ENCODE results near the gene GPR61.

Gene GPR61

DNA sequence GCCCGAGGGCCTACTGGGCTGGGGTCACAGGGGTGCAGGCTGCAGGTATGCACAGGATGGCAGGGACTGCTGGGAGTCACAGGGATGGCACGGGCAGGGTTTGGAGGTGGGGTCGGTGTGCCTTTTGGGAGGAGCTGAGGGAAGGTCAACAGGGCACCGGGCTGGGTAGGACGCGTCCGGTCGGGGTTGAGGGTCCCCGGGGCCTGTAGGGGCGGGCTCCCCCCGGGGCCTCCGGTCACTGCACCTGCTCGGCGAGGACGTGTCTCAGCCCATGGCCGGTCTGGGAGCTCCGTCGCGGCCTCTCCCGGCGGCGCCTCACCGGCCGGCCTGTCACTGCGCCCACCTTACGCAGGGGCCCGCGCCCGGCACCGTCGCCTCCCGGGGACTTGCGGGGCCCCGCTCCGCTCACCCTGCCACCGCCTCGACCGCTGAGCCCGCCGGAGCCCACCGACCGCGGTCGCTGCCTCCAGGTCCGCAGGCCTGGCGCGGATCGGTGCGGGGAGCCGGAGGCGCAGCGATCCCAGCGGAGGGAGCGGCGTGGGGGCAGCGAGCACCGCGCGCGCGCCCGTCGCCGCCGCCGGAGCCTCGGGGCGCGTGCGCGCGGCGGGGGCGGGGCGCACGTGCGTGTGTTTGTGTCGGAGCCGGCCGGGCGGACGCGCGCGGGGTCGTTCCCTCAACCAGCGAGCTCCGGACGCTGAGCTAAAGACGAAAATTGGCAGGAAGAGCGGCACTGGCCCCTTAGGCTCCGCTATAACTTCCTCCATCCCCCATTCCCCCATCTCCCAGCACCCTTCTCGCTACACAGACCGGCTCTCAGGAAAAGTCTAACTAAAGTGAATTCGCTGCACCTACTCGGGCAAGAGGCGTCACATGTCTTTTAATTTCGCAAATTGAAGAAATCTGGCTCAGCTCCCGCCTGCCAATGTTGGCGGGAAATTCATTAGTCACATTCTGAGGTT lies 30.2 kb upstream of the GPR61 start, which contains the start of gene AMIGO1:
Gene AMIGO1 (minus strand): TSS at position 552 of the 959 bp plus-strand sequence. CDS start 815 bp downstream, outside the sequence.
- DNase-seq: peak; percentile 30

DNA sequence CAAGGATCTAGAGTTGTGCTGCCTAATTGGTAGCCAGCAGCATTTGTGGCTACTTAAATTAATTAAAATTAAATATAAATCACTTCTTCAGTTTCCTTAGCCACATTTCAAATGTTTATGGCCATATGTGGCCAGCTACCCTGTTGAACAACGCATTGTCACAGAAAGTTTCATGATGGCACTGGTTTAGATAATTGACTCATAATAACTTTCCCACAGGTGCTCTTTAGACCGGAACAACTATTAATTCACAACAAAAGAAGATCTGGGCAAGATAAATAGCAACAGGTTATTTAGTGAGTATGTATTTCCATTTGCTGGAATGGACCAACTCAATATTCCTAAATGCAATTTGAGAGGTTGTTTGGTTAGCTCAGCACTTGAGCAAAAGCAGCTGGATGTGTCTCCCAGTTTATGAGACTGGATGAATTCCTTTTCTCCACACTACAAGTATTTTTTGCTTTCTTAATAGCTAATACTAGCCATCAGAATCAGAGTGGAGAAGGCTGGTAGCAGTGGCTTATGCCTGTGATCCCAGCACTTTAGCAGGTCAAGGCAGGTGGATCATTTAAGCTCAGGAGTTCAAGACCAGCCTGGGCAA lies 26.5 kb upstream of the GPR61 start:
- no peak for DNase-seq

DNA sequence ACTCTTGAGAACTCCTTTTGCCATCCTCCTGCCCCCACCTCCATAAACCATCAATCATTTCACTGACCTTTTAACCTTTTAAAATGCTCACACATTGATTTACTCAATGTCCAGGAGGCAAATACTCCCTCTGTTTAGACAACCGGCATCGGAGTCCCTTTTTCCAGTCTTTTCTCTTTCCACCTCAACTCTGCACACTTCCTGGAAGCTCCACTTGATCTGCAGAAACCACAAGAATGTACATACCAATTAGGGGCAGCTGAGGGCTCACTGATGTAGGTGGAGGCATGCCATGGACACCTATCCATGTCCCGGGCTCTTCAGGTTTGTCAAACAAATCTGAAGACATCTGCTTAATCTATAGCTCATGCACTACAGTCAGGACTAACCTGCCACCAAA lies 24.8 kb upstream of the GPR61 start:
- no peak for DNase-seq

DNA sequence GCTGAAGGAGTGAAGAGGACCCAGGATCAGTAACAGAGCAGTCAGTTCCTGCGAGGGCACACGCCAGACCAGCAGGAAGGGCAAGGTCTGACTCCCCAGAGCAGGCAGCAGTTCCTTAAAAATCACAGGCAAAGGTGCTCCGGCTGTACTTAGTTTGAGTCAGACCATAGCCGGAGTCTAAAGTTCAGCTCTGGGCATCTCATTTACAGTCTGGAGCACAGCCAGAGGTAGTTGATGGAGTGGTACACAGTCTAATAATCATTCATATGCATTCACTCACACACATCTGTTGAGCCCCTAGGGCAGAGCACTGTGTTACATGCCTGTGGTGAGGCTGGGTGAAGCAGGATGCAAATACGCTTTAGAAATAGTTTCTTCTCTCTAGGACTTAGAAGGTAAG lies 22.8 kb upstream of the GPR61 start:
- DNase-seq: peak; percentile 65

DNA sequence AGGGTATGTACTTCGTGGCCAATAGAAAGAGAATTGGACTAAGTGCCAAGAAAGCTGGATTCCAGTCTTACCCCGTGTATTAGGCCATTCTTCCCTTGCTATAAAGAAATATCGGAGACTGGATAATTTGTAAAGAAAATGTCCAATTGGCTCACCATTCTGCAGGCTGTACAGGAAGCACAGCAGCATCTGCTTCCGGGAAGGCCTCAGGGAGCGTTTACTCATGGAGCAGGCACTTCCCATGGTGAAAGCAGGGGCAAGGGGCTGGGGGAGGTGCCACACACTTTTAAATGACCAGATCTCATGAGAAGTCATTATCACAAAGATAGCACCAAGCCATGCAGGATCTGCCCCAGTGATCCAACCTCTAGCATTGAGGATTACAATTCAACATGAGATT lies 22.3 kb upstream of the GPR61 start:
- DNase-seq: no peak

DNA sequence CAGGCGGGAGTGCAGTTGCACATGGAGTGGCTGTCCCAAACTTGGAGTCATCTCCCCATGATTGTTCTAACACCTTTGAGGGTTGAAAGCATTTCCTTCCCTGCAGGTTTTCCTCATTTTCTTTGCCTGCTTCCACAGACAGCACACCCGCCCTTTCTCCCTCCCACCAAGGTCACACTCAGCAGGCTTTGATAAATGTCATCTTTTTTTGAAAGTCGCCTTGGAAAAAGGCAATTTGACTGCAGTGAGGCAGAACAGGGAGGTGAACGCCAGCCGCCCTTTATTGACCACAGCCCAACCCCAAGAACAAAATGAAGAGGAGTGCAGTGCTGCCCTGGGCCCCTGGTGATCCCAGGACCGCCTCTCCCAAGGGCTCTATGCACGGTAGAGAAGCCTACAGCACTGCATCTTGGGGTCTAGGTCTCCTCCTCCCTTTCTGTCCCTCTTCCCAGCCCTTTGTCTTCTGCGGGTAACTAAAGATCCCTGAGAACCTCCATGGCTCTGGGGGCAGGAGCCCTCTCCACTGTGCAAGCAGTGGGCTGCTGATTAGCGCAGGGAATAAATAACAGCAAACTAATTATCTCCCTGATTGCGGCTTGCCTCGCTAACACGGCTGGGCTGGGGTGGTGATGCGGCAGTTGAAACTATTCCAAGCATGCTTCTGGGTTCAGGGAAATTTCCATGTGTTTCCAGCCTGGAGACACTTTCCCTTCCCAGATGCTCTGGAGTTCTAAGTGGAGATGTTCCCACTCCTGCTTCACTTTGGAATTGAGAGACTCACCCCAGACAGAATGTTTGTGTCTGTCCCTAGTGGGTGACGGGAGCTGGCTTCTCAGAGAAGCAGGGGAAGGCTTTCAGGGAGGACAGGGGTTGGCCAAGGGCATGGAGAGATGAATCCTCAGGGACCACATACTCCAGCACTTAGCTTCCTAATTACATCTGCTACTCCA lies 18.4 kb upstream of the GPR61 start:
- no peak for DNase-seq

DNA sequence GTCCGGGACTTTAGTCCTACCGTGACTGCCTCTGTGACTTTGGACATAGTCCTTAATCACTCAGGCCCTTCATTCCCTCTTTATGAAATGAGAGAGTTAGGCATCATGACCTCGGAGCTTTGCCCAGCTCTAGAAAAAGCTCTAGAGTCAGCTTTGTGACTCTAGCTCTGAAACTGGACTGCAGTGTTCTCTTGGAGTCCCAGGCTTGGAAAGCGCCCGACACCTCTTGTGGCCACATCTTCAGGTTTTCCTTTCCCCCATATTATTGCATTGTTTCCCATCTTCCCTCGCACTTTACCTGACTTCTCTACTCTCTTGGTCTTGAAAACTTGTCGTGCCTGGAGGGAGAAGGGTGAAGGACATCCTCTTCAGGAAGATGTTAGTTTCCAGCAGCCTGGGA lies 17.6 kb upstream of the GPR61 start:
- DNase-seq: no peak

DNA sequence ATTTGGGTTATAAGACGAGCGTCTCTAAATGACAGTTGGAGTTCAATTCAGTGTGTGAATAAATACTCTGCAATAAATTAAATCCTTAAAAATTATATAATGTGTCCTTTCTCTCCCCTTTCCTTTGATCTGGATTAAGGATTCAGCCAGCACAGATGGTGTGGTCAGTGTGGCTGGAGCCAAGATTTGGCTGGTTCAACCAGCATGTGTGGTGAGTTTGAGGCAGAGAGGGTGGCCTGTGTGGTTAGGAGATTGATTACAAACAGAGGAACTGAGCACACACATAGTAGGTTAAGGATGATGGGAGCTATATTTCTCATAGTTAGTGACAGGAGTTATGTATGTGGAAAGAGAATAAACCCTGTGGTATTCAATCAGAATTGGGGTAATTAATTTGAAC lies 16.0 kb upstream of the GPR61 start:
- peak; percentile 34 for DNase-seq

DNA sequence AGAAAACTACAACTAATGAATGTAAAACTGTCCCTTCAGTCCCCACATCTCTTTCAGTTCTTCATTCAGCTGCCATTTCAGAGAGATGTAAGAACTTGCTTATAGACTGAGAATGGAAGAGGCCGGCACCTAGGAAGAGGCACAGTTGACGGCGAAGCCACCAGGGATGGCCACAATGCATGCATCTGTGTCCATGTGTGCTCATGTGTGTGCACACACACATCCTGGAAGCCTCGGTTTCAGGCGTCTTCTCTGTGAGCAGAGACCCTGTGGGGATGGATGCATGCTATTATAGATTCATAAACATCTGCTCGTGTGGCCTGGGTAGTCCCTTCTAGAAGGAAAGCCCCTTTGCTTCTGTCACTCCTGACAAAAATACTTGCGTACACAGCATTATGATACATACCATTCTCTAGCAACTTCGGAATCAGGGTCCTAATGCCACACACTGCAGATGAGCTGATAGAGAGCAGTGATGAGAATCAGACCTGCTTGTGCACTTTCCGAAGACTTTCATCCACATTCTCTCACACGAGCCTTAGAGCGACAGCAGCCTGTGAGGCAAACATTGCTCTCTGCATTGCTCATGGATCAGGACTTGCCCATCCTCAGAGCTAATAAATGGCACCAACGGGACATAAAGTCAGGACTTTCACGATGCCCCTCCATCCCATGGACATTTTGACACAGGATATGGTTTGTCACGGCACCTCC lies 12.4 kb upstream of the GPR61 start:
- no peak for DNase-seq

DNA sequence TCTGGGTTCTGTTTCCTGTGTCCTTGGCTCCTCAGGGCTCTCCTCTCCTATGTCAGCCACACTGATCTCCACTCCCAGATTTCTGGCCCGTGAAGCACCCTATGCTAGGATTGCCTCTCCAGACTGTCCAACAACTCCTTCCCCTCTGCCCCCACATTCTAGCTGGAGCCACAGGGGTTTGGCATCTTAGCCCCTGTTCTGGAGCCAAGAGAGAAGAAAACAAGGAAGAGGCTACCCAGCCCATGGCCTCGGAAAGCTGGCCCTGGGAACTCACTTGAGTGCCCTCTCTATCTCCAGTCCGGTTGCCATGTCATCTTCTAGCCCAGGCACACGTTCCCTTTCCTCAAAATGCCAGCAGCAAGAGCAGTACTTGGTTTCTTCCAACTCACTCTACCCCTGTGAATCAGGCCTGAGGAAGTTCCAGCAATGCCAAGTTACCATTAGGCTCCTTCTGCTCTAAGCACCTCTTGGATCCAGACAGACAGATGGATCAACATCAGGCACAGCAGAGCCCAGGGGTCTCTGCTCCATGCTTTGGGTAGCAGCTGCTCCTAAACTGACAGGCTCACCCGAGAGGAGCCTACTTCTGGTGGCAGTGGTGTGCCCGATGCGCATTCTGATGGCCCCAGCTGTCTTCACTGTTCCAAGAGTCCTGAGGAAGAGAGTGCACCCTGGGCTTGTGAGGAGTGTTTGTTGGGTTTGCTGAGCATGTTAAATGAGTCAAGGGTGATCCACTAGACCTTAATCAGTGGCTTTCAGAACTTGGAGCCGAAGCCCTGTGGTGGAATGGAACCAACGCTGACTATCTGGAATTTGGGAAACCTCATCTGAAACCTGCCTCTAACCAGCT lies 11.6 kb upstream of the GPR61 start:
- no peak for DNase-seq

DNA sequence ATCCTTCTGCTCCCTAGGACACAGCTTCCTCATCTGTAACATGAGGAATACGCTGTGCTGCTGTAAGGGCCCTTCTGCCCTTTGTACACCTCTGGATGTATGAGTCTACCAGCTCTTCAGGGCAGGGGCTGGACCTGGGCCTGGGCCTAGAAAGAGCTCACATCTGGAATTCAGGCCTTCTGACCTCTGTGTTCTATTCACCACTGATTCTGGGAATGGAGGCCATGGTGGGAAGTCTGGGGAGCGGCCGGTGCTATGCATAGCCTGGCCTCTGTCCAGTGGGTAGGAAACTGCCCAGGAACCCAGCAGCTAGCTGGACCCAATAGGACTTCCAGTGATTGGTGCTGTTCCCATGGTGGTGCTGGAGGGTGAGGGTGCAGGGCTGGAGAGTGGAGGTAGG lies 11.0 kb upstream of the GPR61 start:
- no peak for DNase-seq

DNA sequence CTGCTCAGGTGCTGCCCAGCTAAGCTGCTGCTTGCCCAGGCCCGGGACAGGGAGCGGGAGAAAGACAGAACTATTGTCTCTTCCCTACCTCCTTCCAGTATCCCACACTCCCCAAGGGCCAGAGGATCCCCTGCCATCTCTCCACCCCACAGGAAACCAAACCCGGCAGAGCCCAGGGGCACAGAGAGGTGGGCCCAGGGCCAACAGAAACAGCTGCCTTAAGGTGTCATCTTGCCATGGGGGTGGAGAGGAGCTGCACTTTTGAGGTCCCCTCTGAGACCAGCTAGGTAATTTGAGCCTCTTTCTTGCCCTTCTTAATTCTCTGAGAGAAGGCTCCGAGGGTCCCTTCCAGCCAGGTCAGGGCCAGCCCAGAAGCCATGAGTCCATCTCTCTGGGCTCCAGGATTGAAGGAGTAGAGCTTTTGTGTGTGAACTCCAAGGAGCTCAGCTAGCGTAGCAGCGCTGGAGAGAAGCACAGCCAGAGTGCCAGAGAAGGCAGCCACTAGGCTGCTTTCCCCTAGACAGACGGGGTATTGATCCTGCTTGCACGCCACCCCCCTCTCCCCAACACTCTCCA lies 9.7 kb upstream of the GPR61 start:
- DNase-seq: no peak

DNA sequence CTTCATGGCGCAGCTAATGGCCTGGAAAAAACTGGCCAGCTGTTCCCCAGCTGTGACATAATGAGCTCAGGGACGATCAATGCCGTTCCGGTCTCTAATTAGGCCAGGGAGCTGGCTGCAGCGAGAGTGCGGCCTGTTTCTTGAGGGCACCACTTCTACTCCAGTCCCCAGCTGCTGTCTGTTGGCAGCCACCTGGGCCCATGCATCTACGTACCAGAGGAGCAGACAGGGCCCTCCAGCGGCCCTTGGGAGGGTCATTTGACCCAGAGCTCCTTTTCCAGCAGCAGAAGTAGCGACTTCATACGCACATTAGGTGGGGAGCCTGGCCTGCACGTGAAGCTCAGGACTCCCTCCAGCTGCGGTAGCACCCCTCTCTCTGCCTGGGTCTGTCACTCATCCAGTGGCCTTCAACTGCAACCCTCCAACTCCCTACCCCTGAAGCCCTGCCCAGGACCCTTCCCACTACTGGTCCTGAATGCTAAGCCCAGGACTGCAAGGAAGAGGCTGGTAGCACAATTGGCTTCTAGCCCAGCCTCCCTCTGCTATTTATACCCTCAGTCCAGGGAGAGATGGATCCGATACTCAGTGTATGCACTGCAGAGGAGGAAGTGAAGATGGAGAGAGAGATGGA lies 9.1 kb upstream of the GPR61 start:
- no peak for DNase-seq

DNA sequence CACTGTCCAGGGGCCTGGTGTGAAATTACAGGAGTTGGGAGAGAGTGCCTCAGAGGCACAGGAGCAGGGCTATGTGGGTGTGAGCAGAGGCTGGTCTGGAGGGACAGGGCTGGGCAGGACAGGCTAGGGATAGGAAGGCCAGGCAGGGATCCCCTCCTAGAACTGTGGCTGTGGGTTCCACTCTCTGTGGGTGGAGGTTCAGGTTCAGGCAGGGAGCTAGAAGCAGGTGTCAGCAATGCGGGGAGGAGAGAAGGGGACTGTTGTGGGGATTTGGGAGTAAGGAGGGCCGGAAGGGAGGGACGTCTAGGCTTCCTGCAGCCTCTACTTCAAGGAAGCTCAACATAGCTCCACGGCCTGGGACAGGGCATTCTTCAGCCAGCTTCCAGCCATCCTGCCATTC lies 8.3 kb upstream of the GPR61 start:
- no peak for DNase-seq

DNA sequence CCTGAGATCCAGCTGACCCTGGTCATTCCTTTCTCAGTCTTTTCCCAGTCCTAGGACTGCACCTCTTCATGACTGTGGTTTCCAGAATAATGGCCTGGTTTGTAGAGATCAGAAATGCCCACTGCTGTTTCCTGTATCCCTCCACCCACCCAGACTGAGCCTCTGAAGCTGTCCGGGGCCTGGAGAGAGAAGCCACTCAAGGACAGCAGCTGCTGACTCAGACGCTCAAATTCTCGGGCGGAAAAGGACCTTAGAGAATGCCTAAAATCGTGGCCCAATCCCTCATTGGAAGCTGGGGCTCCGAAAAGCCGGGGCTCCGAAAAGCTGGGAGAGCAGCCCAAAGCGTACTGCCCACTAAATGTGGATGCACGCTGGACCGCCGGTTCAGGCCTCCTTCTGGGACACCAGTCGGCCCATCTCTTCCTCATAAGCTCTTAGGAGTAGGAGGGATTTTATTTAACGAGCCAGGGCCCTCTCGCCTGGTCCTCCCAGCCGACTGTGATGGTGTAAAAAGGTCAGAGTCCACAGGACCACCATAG lies 7.8 kb upstream of the GPR61 start:
- no peak for DNase-seq

DNA sequence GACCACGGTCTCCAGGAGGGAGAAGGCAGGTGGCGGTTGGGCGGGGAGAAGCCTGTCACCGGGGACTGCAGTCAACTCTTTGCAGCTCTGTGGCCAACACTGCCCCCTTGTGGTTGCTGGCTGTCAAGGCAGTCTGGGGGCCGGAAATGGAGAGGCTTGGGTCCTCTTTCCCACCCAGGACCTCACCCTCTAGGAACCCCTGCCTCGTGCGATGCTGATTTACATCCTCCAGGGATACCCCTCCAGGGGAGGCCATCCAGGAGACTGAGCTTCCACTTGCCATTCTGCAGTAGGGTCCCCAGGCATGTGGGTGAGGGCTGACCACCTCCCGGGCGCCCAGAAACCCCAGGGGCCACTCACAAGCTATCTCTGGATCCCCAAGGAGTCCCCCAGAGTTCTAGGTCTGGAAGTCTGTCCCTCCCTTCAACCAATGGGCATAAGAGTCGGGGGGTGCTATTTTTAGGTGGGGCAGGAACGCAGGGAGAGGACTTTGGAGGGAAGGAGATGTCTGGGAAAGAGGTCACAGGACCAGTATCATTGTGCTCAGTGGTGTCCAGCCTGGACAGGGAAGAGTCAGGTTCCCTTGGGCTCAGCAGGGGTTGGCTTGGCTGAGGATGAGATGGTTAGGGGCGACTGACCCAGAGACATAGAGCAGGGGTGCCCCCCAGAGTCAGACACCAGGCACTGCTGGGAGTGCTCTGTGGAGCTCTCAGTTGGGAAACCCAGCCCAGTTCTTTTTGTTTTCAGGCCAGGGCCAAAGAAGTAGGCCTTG lies 7.1 kb upstream of the GPR61 start:
- DNase-seq: peak; percentile 77

DNA sequence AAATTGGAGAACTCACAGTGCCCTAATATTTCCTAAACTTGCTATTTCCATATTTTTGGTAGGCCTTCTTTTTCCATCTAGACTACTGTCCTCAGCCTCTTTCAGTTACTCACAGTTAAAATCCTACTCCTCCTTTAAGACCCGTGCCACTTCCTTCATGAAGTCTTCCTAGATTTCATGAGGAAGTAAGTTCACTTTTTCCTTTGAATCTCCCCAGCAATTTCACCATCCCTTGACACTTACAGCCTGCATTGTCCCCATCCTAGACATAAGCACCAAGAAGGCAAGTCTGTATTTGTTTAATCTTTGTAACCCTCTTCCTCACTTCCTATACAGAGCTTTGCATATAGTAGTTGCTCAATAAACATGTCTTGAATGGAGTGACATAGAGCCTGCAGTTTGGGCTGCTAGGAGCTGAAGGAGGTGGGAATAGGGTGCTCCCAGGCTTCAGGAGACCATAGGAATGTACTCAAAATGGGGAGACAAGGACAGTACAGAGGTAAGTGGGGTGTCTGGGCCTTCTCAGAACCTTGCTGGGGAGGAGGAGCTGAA lies 5.3 kb upstream of the GPR61 start:
- no peak for DNase-seq

DNA sequence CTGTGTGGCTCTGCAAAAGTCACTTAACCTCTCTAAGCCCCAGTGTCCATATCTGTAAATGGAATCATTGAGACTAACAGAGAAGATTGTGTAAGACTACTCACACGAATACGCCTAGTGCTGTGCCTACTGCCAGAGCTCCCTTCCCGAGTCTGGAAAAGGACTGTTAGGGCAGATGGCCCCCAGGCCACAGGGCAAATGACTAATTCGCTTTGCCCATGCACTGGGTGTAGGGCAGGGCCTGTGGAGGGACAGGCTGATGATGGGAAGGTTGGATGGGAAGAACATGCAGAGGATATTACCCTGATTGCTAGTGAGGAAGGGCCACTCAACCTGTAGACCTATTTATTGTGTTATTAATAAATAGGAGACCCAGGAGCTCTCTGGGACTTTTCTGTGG lies 4.2 kb upstream of the GPR61 start:
- DNase-seq: no peak

DNA sequence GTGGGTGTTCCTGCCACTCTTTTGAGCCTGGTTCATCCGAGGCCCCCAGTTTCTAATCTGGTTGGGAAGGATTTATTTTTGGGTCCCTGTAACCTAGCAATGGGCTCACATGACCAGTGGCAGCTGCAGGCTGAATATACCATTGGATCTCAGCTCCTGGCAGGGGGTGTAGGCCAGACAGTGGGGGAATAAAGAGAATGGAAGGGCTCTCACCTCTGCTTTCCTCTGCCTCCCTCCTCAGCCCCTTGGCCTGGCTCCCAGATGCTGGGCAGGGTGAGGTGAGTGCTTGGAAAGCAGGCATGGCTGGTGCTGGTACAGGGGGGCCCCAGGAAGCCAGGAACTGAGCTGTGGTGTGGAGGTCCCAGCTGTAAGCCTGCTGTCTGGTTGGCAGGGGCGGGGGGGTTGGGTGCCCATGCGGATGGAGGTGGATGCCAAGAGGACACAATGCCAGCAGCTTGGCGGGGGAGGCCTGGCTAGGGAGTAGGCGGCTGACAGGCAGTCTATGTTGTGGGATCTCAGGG lies 3.6 kb upstream of the GPR61 start:
- no peak for DNase-seq
